Mucosa of gallbladder (tissue), 1 donor: ENCODE data around the gene ITPK1. TPM values are rescaled to one million over a fixed set of nuclear protein-coding genes. Genes with fewer than 3 reads are reported as not detected.
A peak's percentile ranks its signal among the peaks of the same experiment; 100 is the strongest.
"Not testable (repeated sequence)": the region's sequence is repeated elsewhere in the genome, so short reads cannot be mapped to it uniquely, and the experiment has no call there.

Experiments used
- DNase-seq: peaks from one replicate; pipeline ENCODE4 v3.0.0-alpha.2; 2020; ENCODE audit warnings: low spot score
- total RNA-seq: library from RNA; stranded (reverse); gene quantifications from one replicate; pipeline ENCODE4 v1.2.1, GENCODE V29; 2021
- donor health status: DM: no; HTN: no; CAD: no.

The ITPK1 gene
- total RNA-seq, 1 donor from 2014 or later = 187 TPM

GRCh38 chr14:93131257-93131820 is 15.6 kb upstream of the ITPK1 start:
- not testable (repeated sequence) for DNase-seq

- no peak for DNase-seq
Observed at GRCh38 chr14:93128725-93129459, 13.2 kb upstream of the ITPK1 start.

GRCh38 chr14:93126111-93126510 is 10.4 kb upstream of the ITPK1 start:
- DNase-seq = no peak

- no peak for DNase-seq
Observed at GRCh38 chr14:93122826-93123225, 7.1 kb upstream of the ITPK1 start.

GRCh38 chr14:93121030-93121834 is 5.5 kb upstream of the ITPK1 start:
- no peak for DNase-seq

GRCh38 chr14:93120517-93120916 is 4.8 kb upstream of the ITPK1 start:
- DNase-seq = no peak

- DNase-seq = no peak
Observed at GRCh38 chr14:93116676-93117200, 1.0 kb upstream of the ITPK1 start.

- DNase-seq = peak; percentile 91
Observed at GRCh38 chr14:93115069-93115820, 480 bp downstream of the ITPK1 start.

GRCh38 chr14:93114713-93115068 is 1.0 kb downstream of the ITPK1 start:
- DNase-seq = peak; percentile 28

- DNase-seq = no peak
Observed at GRCh38 chr14:93114068-93114710, 1.5 kb downstream of the ITPK1 start.

GRCh38 chr14:93113678-93114067 is 2.1 kb downstream of the ITPK1 start:
- DNase-seq = no peak

- peak; percentile 86 for DNase-seq
Observed at GRCh38 chr14:93112891-93113677, 2.6 kb downstream of the ITPK1 start.

GRCh38 chr14:93111541-93111940 is 4.2 kb downstream of the ITPK1 start:
- not testable (repeated sequence) for DNase-seq

GRCh38 chr14:93110856-93111419 is 4.8 kb downstream of the ITPK1 start:
- no peak for DNase-seq

GRCh38 chr14:93109572-93110481 is 5.9 kb downstream of the ITPK1 start:
- DNase-seq = no peak

GRCh38 chr14:93108105-93108504 is 7.6 kb downstream of the ITPK1 start:
- DNase-seq = no peak

- no peak for DNase-seq
Observed at GRCh38 chr14:93107453-93107852, 8.3 kb downstream of the ITPK1 start.

GRCh38 chr14:93106541-93107156 is 9.1 kb downstream of the ITPK1 start:
- no peak for DNase-seq

- DNase-seq = not testable (repeated sequence)
Observed at GRCh38 chr14:93105856-93106255, 9.9 kb downstream of the ITPK1 start.
